ENCODE measurements around the gene GANAB. TPM values are rescaled to one million over a fixed set of nuclear protein-coding genes. Genes with fewer than 3 reads are reported as not detected.

GANAB gene
- total and polyA plus RNA-seq, 2 of the 13 experiments (the other 11 are each of a cell fraction or from before 2014, with no cell fraction given): 99.5 to 234 TPM

- peak within 1 kb of the TSS; percentile 76 for H2AFZ ChIP-seq (ENCODE audit: low read length)
- no peaks in the 10 kb centered on the region; a peak in 1 of 5 replicates for H3K27me3 ChIP-seq (ENCODE audit: control insufficient read depth in 1 of 2, insufficient read depth in 2 of 2, low read length in 2 of 2)
- no TSS peak for BruUV-seq (replicated peaks)
- peak; percentile 70 for DNase-seq (ENCODE audit: low spot score)
- ChIA-PET POLR2A (interaction anchor here (1.2 to 4.0 kb wide), 9 partner anchors 9 to 141 kb away, joined by 3 to 39 read pairs (median 12); partner anchors contain the start of genes B3GAT3, C11orf98, CSKMT and EEF1G), CTCF (ENCODE audit: low intra/inter-chr PET ratio, low total read pairs) (interaction anchor here (0.6 to 2.3 kb wide), 4 partner anchors 9 to 82 kb away, joined by 3 to 14 read pairs (median 5); partner anchors contain the start of genes B3GAT3 and TUT1)
- intact Hi-C loops (cut with micrococcal nuclease; ENCODE audit: unreplicated experiment): loop anchor here (5.0 kb wide), 1 partner anchor 40 kb away; the partner anchor contains the start of gene INTS5
- H4K20me1 ChIP-seq (ENCODE audit: insufficient read depth, low read length): no peaks in the 10 kb centered on the region
- ATAC-seq: peak; percentile 74
- peak within 1 kb of the TSS; percentile 96 for H3K4me2 ChIP-seq (ENCODE audit: low read depth, low read length)
- peak within 1 kb of the TSS; percentile 64 for H3K27ac ChIP-seq (ENCODE audit: extremely low read length, insufficient read depth, low read length)
- in situ Hi-C loops (cut with HindIII; ENCODE audit: extremely low pct_ligation_motif_present, low pct_unique_long_range_greater_than_20kb): no loop called here
- H3K4me3 ChIP-seq (replicated peaks in 1 of 3; ENCODE audit: insufficient read depth in 1 of 3, low read depth in 2 of 3, low read length in 3 of 3): peak within 1 kb of the TSS; percentile 77 to 93 (median 77)
- H3K9me3 ChIP-seq (ENCODE audit: low read length): no peaks in the 10 kb centered on the region
- H3K36me3 ChIP-seq (replicated peaks in 1 of 2; ENCODE audit: control insufficient read depth in 1 of 2, insufficient read depth in 2 of 2, low read length in 2 of 2): no peaks in the 10 kb centered on the region
- WGBS (ENCODE audit: low lambda C conversion rate): 13% methylated on average over 9 of the region's 91 CpGs
- peak within 1 kb of the TSS; percentile 80 for H3K9ac ChIP-seq (ENCODE audit: insufficient read depth, low read depth, low read length)
- peaks cover 2% of the 10 kb centered on the region for H3K79me2 ChIP-seq (ENCODE audit: insufficient read depth, low read length)
- peaks cover 50% of the 10 kb centered on the region for H3K4me1 ChIP-seq (ENCODE audit: insufficient read depth, low read length)
- no peak for FAIRE-seq
- TF ChIP-seq YY1 (IDR thresholded peaks at IDR 0.05; ENCODE audit: insufficient read depth, insufficient replicate concordance, low read depth, low read length): peak; percentile 63
- peak; percentile 46; the same call in 1 of the 2 replicates for TF ChIP-seq HIVEP1 (CRISPR knock-in tag; IDR thresholded peaks at IDR 0.05)
- TF ChIP-seq ZBTB49 (CRISPR knock-in tag; IDR thresholded peaks at IDR 0.05; ENCODE audit: borderline replicate concordance): no peak
- no peak for TF ChIP-seq ZNF7 (CRISPR knock-in tag; IDR thresholded peaks at IDR 0.05)
- peak; percentile 74 for TF ChIP-seq ZBTB2 (CRISPR knock-in tag; IDR thresholded peaks at IDR 0.05; ENCODE audit: low read depth)
- TF ChIP-seq ZNF10 (CRISPR knock-in tag; IDR thresholded peaks at IDR 0.05; ENCODE audit: borderline replicate concordance, low read depth): no peak
- TF ChIP-seq STAG1 (CRISPR knock-in tag; IDR thresholded peaks at IDR 0.05): peak; percentile 18; the same call in 1 of the 2 replicates
- TF ChIP-seq ZNF331 (CRISPR knock-in tag; IDR thresholded peaks at IDR 0.05): 0 out of 2 replicates have a peak, but pooled peaks have one; percentile 8
- TF ChIP-seq ZNF777 (CRISPR knock-in tag; IDR thresholded peaks at IDR 0.05): peak; percentile 91
- TF ChIP-seq TOE1 (CRISPR knock-in tag; IDR thresholded peaks at IDR 0.05): no peak
- TF ChIP-seq THRA (CRISPR knock-in tag; IDR thresholded peaks at IDR 0.05; ENCODE audit: borderline replicate concordance): 0 out of 2 replicates have a peak, but pooled peaks have one; percentile 27
- TF ChIP-seq ZNF800 (CRISPR knock-in tag; IDR thresholded peaks at IDR 0.05): no peak
- TF ChIP-seq MAFK (conservative IDR thresholded peaks at IDR 0.05 in 1 of 2, IDR thresholded peaks at IDR 0.05 in 1 of 2; ENCODE audit: low read length in 2 of 2): peak; percentile 50 to 54; a peak in 3 of 4 replicates
- no peak for TF ChIP-seq NR2F2 (IDR thresholded peaks at IDR 0.05; ENCODE audit: borderline replicate concordance, low read depth)
These were observed 33.8 kb downstream of the GANAB start, which contains the start of the genes EML3 and ROM1 for GRCh38 chr11:62612366-62613290. TSS of gene EML3 (minus strand) at chr11:62612775. CDS start at chr11:62612457, 318 bp downstream. TSS of gene ROM1 (plus strand) at chr11:62613257. CDS start at chr11:62613282, 25 bp downstream.
